Measurements from ENCODE around the gene APRT.

The APRT gene

DNA sequence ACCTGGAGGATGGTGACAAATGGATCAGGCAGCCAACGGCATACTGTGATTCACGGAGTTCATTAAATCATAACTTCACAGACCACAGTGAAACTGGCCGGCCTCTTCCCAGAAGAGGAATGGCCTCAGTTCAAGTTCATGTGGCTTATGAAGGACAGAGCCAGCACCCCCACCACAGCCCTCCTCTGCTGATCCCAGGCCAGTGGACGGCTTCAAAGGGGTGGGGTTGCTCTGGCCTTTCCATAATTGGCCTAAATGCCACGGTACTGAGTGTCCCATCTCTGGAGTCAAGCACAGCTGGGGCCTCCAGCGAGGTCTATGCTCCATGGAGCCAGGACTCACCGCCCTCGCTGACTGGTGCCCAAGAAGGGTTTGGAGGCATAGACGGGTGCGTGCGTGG, 23.7 kb upstream of the APRT start:
- no peak overlapping the region for H3K4me3 ChIP-seq (ENCODE audit: low read depth, low read length, poor library complexity, severe bottlenecking)
- TF ChIP-seq, protein P1, sequence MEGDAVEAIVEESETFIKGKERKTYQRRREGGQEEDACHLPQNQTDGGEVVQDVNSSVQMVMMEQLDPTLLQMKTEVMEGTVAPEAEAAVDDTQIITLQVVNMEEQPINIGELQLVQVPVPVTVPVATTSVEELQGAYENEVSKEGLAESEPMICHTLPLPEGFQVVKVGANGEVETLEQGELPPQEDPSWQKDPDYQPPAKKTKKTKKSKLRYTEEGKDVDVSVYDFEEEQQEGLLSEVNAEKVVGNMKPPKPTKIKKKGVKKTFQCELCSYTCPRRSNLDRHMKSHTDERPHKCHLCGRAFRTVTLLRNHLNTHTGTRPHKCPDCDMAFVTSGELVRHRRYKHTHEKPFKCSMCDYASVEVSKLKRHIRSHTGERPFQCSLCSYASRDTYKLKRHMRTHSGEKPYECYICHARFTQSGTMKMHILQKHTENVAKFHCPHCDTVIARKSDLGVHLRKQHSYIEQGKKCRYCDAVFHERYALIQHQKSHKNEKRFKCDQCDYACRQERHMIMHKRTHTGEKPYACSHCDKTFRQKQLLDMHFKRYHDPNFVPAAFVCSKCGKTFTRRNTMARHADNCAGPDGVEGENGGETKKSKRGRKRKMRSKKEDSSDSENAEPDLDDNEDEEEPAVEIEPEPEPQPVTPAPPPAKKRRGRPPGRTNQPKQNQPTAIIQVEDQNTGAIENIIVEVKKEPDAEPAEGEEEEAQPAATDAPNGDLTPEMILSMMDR (IDR thresholded peaks at IDR 0.05; ENCODE audit: low read length) = no peak
- no peak for TF ChIP-seq EZH2 (IDR thresholded peaks at IDR 0.05; ENCODE audit: borderline replicate concordance, low read length)
- no peaks in the 10 kb centered on the region for H3K4me1 ChIP-seq (ENCODE audit: insufficient read depth, low read length, severe bottlenecking)
- H3K27me3 ChIP-seq (ENCODE audit: insufficient read depth, low read length) = no peaks in the 10 kb centered on the region
- no peaks in the 10 kb centered on the region for H3K36me3 ChIP-seq (ENCODE audit: insufficient read depth, low read length)
- H4K20me1 ChIP-seq (ENCODE audit: insufficient read depth, low read length) = no peaks in the 10 kb centered on the region
- H3K9ac ChIP-seq (ENCODE audit: low read length) = no peak overlapping the region
- no peaks in the 10 kb centered on the region for H3K79me2 ChIP-seq (ENCODE audit: insufficient read depth, low read length)
- no peaks in the 10 kb centered on the region for H3K9me2 ChIP-seq (ENCODE audit: low read depth, low read length)
- H3K27ac ChIP-seq (ENCODE audit: low read depth, low read length, poor library complexity, severe bottlenecking) = no peak overlapping the region
- H3K4me2 ChIP-seq (ENCODE audit: low read length) = no peak overlapping the region
- no peak overlapping the region for H2AFZ ChIP-seq (ENCODE audit: low read length)
- no peaks in the 10 kb centered on the region for H3F3A ChIP-seq (ENCODE audit: insufficient read depth, low read length)
- H3K9me3 ChIP-seq (ENCODE audit: low read length) = no peaks in the 10 kb centered on the region

GRCh38 chr16:88834670-88835069, 22.9 kb upstream of the APRT start:
- Histone ChIP-seq H3K9me2 (ENCODE audit: low read depth, low read length) (no peaks in the 10 kb centered on the region), H2AFZ (ENCODE audit: low read length) (no peak overlapping the region), H3K4me3 (ENCODE audit: low read depth, low read length, poor library complexity, severe bottlenecking) (no peak overlapping the region), H3K9ac (ENCODE audit: low read length) (no peak overlapping the region), H3K9me3 (ENCODE audit: low read length) (no peaks in the 10 kb centered on the region), H3K27me3 (ENCODE audit: insufficient read depth, low read length) (no peaks in the 10 kb centered on the region), H3F3A (ENCODE audit: insufficient read depth, low read length) (no peaks in the 10 kb centered on the region), H4K20me1 (ENCODE audit: insufficient read depth, low read length) (no peaks in the 10 kb centered on the region), H3K36me3 (ENCODE audit: insufficient read depth, low read length) (no peaks in the 10 kb centered on the region), H3K79me2 (ENCODE audit: insufficient read depth, low read length) (no peaks in the 10 kb centered on the region), H3K4me2 (ENCODE audit: low read length) (no peak overlapping the region), H3K4me1 (ENCODE audit: insufficient read depth, low read length, severe bottlenecking) (no peaks in the 10 kb centered on the region), H3K27ac (ENCODE audit: low read depth, low read length, poor library complexity, severe bottlenecking) (no peak overlapping the region)
- TF ChIP-seq, protein P1 (IDR thresholded peaks at IDR 0.05; ENCODE audit: low read length) = no peak
- no peak for TF ChIP-seq EZH2 (IDR thresholded peaks at IDR 0.05; ENCODE audit: borderline replicate concordance, low read length)

GRCh38 chr16:88833086-88833485, 21.4 kb upstream of the APRT start:
- H3K9me2 ChIP-seq (ENCODE audit: low read depth, low read length) = no peaks in the 10 kb centered on the region
- no peaks in the 10 kb centered on the region for H3K9me3 ChIP-seq (ENCODE audit: low read length)
- no peaks in the 10 kb centered on the region for H3K27me3 ChIP-seq (ENCODE audit: insufficient read depth, low read length)
- H4K20me1 ChIP-seq (ENCODE audit: insufficient read depth, low read length) = no peaks in the 10 kb centered on the region
- no peaks in the 10 kb centered on the region for H3F3A ChIP-seq (ENCODE audit: insufficient read depth, low read length)
- TF ChIP-seq, protein P1 (IDR thresholded peaks at IDR 0.05; ENCODE audit: low read length) = no peak
- no peak for TF ChIP-seq EZH2 (IDR thresholded peaks at IDR 0.05; ENCODE audit: borderline replicate concordance, low read length)
- H3K4me2 ChIP-seq (ENCODE audit: low read length) = no peak overlapping the region
- H3K36me3 ChIP-seq (ENCODE audit: insufficient read depth, low read length) = no peaks in the 10 kb centered on the region
- no peaks in the 10 kb centered on the region for H3K4me1 ChIP-seq (ENCODE audit: insufficient read depth, low read length, severe bottlenecking)
- H3K4me3 ChIP-seq (ENCODE audit: low read depth, low read length, poor library complexity, severe bottlenecking) = no peak overlapping the region
- H2AFZ ChIP-seq (ENCODE audit: low read length) = no peak overlapping the region
- H3K79me2 ChIP-seq (ENCODE audit: insufficient read depth, low read length) = no peaks in the 10 kb centered on the region
- H3K9ac ChIP-seq (ENCODE audit: low read length) = no peak overlapping the region
- no peak overlapping the region for H3K27ac ChIP-seq (ENCODE audit: low read depth, low read length, poor library complexity, severe bottlenecking)

Data from OCI-LY1 (cell line).